Caco-2 (cell line): Measurements from ENCODE around the gene ZNF76. TPM values are rescaled to one million over a fixed set of nuclear protein-coding genes. Genes with fewer than 3 reads are reported as not detected.

Experiments used
- BruUV-seq: library from RNA; stranded (reverse); fragments of 400-500 nt; replicated peaks from 2 replicates; lab custom pipeline; 2021; lab: Mats Ljungman, UMichigan
- CTCF ChIA-PET: fragments of 300-600 bp; sonication (Branson Sonifier 250); formaldehyde crosslinking; loops from one replicate; lab custom pipeline; 2022; ENCODE audit warnings: antibody characterized with exemption; lab: Charles Lee
- POLR2A ChIA-PET: fragments of 300-600 bp; sonication (Branson Sonifier 250); formaldehyde crosslinking; loops from one replicate; lab custom pipeline; 2022; ENCODE audit warnings: antibody characterized with exemption; lab: Charles Lee
- DNase-seq, 2 experiments: peaks; one replicate each; pipeline versions ENCODE4 v3.0.0 to v3.0.0-alpha.2; 2020 to 2022
- H3K27me3 ChIP-seq: replicated peaks from 2 replicates; pipeline ENCODE4 v1.6.0; 2011; ENCODE audit warnings: low read length; ENCODE audit not compliant: control insufficient read depth, insufficient read depth
- H3K36me3 ChIP-seq: 2 replicates; pipeline ENCODE4 v1.5.1; 2011; ENCODE audit warnings: low read length; ENCODE audit not compliant: control insufficient read depth, insufficient read depth
- H3K4me1 ChIP-seq: fragments of 250-450 bp; sonication (Bioruptor Pico); 2 replicates; pipeline ENCODE4 v1.5.1; 2020; ENCODE audit warnings: mild to moderate bottlenecking
- H3K4me3 ChIP-seq: 2 replicates; pipeline ENCODE4 v1.5.1; 2011; ENCODE audit warnings: low read depth, mild to moderate bottlenecking, control low read depth, low read length
- H3K9me3 ChIP-seq: fragments of 250-450 bp; sonication (Bioruptor Pico); 2 replicates; pipeline ENCODE4 v1.5.1; 2020; ENCODE audit warnings: mild to moderate bottlenecking, moderate library complexity
- H3K27ac Mint-ChIP-seq: one replicate; pipeline ENCODE4 v1.8.0; 2022; ENCODE audit warnings: mixed read lengths; ENCODE audit not compliant: unreplicated experiment
- H3K27me3 Mint-ChIP-seq: one replicate; pipeline ENCODE4 v1.8.0; 2022; ENCODE audit warnings: mixed read lengths; ENCODE audit not compliant: insufficient read depth, unreplicated experiment
- H3K36me3 Mint-ChIP-seq: one replicate; pipeline ENCODE4 v1.8.0; 2022; ENCODE audit warnings: mild to moderate bottlenecking, mixed read lengths; ENCODE audit not compliant: insufficient read depth, unreplicated experiment
- H3K4me1 Mint-ChIP-seq: one replicate; pipeline ENCODE4 v1.8.0; 2022; ENCODE audit warnings: low read depth, mixed read lengths; ENCODE audit not compliant: unreplicated experiment
- H3K4me3 Mint-ChIP-seq: one replicate; pipeline ENCODE4 v1.8.0; 2022; ENCODE audit warnings: mild to moderate bottlenecking, moderate library complexity, mixed read lengths; ENCODE audit not compliant: unreplicated experiment
- H3K9me3 Mint-ChIP-seq: one replicate; pipeline ENCODE4 v1.8.0; 2022; ENCODE audit warnings: mixed read lengths; ENCODE audit not compliant: unreplicated experiment
- intact Hi-C: fragments of 100-400 bp; cut with micrococcal nuclease; formaldehyde crosslinking; loops from one replicate; pipeline ENCODE4 v1.10.0; 2022; ENCODE audit not compliant: unreplicated experiment
- total RNA-seq: library from RNA; stranded (reverse); gene quantifications from 2 replicates; pipeline ENCODE4 v1.2.3, GENCODE V29; 2022
- TF ChIP-seq, protein P1 (sequence below), 2 experiments: fragments of 200-600 bp in 1 of 2; IDR thresholded peaks; 1 replicate in 1 of 2; 2 replicates in 1 of 2; pipeline versions ENCODE4 v1.5.1 to v1.8.0; 2011 to 2022; ENCODE audit warnings: antibody characterized with exemption in 1 of 2, control low read depth in 1 of 2, inconsistent platforms in 1 of 2, low read depth in 1 of 2, low read length in 1 of 2, mild to moderate bottlenecking in 1 of 2, moderate library complexity in 1 of 2; ENCODE audit not compliant: insufficient read depth in 1 of 2, severe bottlenecking in 1 of 2, unreplicated experiment in 1 of 2

Gene ZNF76
- total RNA-seq, 1 experiment from 2014 or later, result 22.7 TPM

DNA sequence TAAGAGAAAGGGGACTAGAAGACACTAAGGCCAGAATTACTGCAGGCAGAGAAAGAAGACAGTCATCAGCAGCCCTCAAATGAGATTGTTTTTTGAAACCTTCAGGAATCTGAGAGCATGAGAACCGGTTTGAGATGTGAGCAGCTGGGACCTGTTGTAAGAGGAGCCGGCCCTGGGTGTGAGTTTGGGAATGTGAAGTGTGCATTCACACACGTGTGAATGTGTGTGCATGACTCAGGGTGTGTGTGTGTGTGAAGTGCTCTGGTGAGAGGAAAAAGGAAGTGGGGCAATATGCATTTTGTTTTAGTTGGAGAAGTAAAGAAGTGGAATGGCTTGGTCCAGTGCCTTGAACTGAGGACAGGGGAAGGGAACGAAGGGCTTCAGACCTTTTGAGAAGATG lies 41.5 kb upstream of the ZNF76 start:
- Histone ChIP-seq H3K4me1 (peaks cover 11% of the 10 kb centered on the region), H3K36me3 (no peaks in the 10 kb centered on the region), H3K4me3 (no peak overlapping the region), H3K27me3 (no peaks in the 10 kb centered on the region), H3K9me3 (no peaks in the 10 kb centered on the region)
- no peaks in the 10 kb centered on the region for H3K27me3 Mint-ChIP-seq
- CTCF ChIA-PET, result interaction anchor here (1.0 to 1.7 kb wide), 3 partner anchors 10 to 41 kb away, joined by 3 to 5 read pairs (median 3); partner anchors contain the start of gene ZNF76
- peaks cover 28% of the 10 kb centered on the region for H3K4me1 Mint-ChIP-seq
- TF ChIP-seq, protein P1, sequence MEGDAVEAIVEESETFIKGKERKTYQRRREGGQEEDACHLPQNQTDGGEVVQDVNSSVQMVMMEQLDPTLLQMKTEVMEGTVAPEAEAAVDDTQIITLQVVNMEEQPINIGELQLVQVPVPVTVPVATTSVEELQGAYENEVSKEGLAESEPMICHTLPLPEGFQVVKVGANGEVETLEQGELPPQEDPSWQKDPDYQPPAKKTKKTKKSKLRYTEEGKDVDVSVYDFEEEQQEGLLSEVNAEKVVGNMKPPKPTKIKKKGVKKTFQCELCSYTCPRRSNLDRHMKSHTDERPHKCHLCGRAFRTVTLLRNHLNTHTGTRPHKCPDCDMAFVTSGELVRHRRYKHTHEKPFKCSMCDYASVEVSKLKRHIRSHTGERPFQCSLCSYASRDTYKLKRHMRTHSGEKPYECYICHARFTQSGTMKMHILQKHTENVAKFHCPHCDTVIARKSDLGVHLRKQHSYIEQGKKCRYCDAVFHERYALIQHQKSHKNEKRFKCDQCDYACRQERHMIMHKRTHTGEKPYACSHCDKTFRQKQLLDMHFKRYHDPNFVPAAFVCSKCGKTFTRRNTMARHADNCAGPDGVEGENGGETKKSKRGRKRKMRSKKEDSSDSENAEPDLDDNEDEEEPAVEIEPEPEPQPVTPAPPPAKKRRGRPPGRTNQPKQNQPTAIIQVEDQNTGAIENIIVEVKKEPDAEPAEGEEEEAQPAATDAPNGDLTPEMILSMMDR (IDR thresholded peaks at IDR 0.05; ENCODE audit: insufficient read depth in 1 of 2, low read depth in 1 of 2, low read length in 1 of 2, severe bottlenecking in 1 of 2, unreplicated experiment in 1 of 2), result no peak
- BruUV-seq, result no TSS peak
- no peak for DNase-seq
- no peak overlapping the region for H3K4me3 Mint-ChIP-seq
- POLR2A ChIA-PET, result no interaction called here
- H3K27ac Mint-ChIP-seq, result peak overlapping the region; percentile 1
- no peaks in the 10 kb centered on the region for H3K9me3 Mint-ChIP-seq
- no peaks in the 10 kb centered on the region for H3K36me3 Mint-ChIP-seq
- intact Hi-C loops, result loop anchor here (5.0 kb wide), 1 partner anchor 436 kb away; no protein-coding TSS in a partner anchor

DNA sequence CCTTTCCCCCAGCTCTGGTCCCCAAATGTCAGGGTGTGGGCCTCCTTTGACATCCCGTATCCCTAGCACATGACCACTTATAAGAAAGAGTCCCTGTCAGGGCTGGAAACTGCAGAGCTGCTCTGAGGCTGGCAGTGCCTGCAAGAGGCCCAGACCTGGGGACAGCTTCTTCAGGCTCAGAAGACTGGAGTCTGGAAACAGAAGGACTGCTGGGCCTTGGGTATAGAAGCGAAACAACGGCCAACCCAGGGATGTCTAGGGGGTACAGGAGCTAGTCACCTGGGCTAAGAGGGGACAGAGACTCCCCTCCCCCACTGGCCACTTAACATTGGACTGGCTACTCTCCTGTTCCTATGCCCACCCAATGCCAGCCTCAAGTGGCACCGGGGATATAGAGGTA lies 41.1 kb upstream of the ZNF76 start:
- Mint-ChIP-seq H3K4me3 (no peak overlapping the region), H3K4me1 (peaks cover 28% of the 10 kb centered on the region), H3K27ac (peak overlapping the region; percentile 1), H3K36me3 (no peaks in the 10 kb centered on the region), H3K9me3 (no peaks in the 10 kb centered on the region), H3K27me3 (no peaks in the 10 kb centered on the region)
- CTCF ChIA-PET, result interaction anchor here (1.0 to 1.7 kb wide), 3 partner anchors 11 to 41 kb away, joined by 3 to 5 read pairs (median 3); partner anchors contain the start of gene ZNF76
- no peak for DNase-seq
- H3K4me1 ChIP-seq, result peaks cover 9% of the 10 kb centered on the region
- intact Hi-C loops, result loop anchor here (5.0 kb wide), 1 partner anchor 436 kb away; no protein-coding TSS in a partner anchor
- POLR2A ChIA-PET, result no interaction called here
- no peaks in the 10 kb centered on the region for H3K27me3 ChIP-seq
- no peaks in the 10 kb centered on the region for H3K36me3 ChIP-seq
- BruUV-seq, result no TSS peak
- H3K4me3 ChIP-seq, result no peak overlapping the region
- no peaks in the 10 kb centered on the region for H3K9me3 ChIP-seq
- TF ChIP-seq, protein P1 (IDR thresholded peaks at IDR 0.05; ENCODE audit: insufficient read depth in 1 of 2, low read depth in 1 of 2, low read length in 1 of 2, severe bottlenecking in 1 of 2, unreplicated experiment in 1 of 2), result no peak

DNA sequence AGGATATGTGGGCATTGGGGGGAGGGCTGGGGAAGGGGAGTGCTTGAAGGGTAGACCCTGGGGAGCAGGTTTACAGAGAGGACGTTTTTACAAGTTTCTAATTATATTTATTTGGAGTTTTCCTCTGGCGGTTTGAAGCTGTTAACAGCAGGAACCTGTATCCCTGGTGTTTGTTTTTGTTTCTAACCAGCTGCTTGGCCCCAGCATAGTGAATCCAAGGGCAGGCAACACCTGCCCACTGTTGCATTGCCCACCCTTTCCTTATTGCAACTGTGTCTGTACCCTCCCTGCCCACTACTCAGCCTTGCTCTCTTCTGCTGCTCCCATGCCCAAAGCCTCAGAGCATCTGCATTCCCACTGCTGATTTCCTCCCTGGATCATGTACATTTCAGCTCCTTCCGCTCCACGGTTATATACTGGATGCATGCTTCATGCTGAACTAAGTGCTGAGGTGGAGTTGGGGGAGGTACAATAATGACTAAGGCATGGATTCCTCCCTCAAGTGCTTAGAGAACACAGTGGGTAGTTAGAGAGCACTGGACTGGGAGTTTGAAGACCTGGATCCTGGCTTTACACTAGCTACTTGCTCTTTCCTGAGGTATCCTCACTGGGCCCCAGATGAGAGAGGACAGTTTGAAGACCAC lies 39.7 kb upstream of the ZNF76 start:
- Histone ChIP-seq H3K9me3 (no peaks in the 10 kb centered on the region), H3K4me1 (peaks cover 8% of the 10 kb centered on the region), H3K36me3 (no peaks in the 10 kb centered on the region), H3K4me3 (no peak overlapping the region), H3K27me3 (no peaks in the 10 kb centered on the region)
- TF ChIP-seq, protein P1 (IDR thresholded peaks at IDR 0.05; ENCODE audit: insufficient read depth in 1 of 2, low read depth in 1 of 2, low read length in 1 of 2, severe bottlenecking in 1 of 2, unreplicated experiment in 1 of 2), result no peak
- no peaks in the 10 kb centered on the region for H3K27me3 Mint-ChIP-seq
- POLR2A ChIA-PET, result no interaction called here
- BruUV-seq, result no TSS peak
- H3K27ac Mint-ChIP-seq, result no peak overlapping the region
- H3K9me3 Mint-ChIP-seq, result no peaks in the 10 kb centered on the region
- peaks cover 28% of the 10 kb centered on the region for H3K4me1 Mint-ChIP-seq
- no peaks in the 10 kb centered on the region for H3K36me3 Mint-ChIP-seq
- intact Hi-C loops, result loop anchor here (5.0 kb wide), 1 partner anchor 438 kb away; no protein-coding TSS in a partner anchor
- no peak overlapping the region for H3K4me3 Mint-ChIP-seq
- DNase-seq, result no peak
- CTCF ChIA-PET, result interaction anchor here (1.7 kb wide), 1 partner anchor 21 kb away, joined by 5 read pairs; no protein-coding TSS in a partner anchor
